ENCODE data around the gene ACMSD.
"Not testable (repeated sequence)": the region's sequence is repeated elsewhere in the genome, so short reads cannot be mapped to it uniquely, and the experiment has no call there.

The ACMSD gene

DNA sequence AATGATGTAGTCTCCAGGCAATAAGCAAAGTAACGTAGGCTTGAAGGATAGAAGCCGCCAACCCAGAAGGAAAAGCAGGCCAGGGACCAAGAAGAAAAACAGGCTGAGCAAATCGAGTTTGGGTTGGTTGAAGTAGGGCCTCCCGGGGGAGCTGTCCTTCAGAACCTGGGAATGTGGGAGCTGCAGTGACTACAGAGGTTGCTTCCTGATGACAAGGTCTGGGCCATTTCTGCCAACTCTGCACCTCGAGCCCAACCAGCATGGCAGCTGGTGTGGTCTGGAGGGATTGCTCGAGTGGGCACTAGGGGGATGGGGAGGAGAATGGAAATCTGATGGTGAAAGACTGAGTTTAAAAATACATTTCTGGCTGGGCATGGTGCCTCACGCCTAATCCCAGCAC is 14.1 kb downstream of the ACMSD start:
- no peak for DNase-seq (ENCODE audit: low spot score)

DNA sequence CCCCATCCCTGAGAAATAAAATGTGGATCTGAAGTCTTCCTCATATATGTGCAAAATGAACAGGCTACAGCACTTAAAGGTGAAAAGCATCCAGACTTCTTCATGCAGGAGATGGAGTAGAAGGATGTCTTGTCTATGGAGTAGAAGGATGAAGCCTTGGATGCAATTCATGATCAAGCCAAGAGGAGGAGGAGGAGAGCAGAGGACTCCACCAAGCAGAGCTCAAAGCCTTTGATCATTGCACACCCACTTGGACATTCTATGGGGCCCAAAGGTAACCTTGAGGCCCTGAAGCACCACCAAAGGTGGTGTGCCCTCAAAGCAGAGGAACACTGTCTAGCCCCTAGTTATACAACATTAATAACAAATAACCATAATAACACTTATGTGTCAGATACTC is 17.3 kb downstream of the ACMSD start:
- DNase-seq (ENCODE audit: low spot score), result no peak

DNA sequence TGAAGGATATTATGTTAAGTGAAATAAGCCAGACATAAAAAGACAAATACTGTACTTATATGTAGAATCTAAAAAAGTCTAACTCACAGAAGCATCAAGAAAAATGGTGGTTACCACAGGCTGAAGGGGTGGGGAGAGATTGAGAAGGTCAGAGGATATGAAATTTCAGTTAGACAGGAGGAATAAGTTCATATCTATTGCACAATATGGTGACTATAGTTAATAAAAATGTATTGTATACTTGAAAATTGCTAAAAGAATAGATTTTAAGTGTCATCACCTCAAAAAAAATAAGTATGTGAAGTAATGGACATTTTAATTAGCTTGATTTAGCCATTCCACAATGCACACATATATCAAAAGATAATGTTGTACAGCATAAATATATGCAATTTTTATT is 19.8 kb downstream of the ACMSD start:
- DNase-seq (ENCODE audit: low spot score), result no peak

DNA sequence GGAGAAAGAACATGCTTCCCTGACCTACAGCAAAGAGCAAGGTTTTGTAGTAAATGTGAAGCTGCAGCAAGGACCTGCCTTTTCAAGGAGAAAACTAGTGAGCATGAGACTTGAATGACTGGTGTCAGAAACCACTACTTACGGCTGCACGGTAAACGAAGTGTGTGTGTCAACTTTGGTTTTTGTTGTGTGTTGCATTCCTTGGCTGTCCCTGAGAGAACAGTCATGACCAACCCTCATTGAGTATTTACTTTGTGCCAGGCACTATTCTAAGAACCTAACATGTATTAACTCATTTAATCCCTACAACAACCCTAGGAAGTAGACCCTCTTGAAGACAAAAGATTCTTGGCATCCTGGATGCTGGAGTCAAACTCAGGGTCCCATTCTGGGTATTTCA is 22.8 kb downstream of the ACMSD start:
- no peak for DNase-seq (ENCODE audit: low spot score)

DNA sequence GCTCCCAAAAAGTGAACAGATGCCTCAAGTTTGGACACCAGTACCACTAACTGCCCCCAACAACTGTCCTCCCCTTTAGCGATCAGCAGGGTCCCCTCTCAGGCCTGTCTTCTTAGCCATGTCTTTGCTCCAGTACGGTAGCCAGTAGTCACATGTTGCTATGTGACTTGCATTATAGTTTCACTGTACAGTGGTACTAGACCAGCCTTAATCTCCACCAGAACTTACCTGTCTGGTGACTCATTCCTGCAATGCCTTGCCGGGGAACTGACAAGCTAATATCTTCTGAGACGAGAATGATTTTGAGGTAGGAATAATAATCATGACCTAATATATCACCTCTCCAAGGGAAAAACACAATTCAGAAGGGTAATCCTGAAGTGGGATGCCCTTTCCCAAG is 23.7 kb downstream of the ACMSD start:
- no peak for DNase-seq (ENCODE audit: low spot score)

DNA sequence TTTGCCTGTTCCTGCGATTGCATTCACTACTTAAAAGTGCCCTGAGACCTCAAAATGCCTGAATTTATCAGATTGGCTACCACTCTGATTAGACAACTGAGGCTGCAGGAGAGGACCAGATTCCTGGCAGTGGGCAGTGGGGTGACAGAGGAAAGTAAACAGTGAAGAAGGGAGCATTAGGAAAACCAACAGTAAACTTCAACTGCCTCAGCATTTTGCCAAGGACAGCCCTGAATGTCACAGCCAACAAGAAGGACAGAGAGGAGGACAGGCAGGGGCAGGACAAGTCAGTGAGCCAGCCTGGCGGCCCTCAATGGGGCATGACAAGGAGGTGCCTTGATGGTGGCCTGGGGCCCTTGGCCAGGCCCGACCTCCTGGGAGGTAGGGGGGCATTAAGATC is 24.3 kb downstream of the ACMSD start:
- no peak for DNase-seq (ENCODE audit: low spot score)

DNA sequence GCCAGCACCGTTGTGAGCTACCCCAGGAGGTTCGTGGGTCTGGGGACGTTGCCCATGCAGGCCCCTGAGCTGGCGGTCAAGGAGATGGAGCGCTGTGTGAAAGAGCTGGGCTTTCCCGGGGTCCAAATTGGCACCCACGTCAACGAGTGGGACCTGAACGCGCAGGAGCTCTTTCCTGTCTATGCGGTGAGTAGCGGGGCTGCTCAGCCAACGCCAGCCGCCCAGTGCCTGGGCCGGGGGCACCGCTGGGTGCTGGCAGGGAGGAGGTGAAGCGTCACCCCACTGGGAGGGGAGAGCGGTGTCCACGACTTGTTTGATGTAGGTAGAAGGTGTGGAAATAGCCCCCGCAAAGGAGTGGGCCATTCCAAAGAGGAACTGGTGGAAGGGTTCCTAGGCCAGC is 25.0 kb downstream of the ACMSD start:
- DNase-seq (ENCODE audit: low spot score), result no peak

DNA sequence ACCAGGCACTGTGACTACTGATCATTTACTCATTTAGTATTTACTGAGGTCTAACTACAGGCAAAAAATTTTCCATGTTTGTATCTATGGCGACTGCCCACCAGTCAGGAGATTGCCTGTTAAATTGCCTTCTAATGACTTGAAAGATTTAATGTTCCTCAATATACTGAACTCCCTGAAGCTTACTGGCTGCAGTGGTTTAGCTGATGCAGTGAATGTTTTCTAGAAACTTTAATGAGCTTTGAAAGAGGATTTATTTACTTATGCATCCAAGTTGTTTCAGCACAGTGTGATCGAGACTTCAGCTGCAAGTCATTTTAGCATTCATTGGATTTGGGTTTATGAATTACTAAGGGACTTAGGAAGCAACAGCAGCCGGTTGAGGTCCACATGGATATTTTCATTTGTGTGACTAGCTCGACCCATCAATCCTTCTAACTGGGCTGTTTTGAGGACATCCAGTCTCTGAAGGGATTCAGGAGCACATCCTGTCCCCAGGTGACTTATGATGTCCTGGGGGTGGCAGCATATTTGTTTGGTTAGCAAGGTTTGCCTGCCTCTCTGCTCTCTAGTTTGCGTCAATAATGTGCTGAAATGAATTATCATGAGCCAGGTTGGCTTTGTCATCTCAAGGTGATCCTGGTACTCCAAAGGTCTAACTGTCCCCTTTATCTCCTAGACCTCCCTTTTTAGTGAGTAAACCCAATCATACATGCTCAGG is 26.8 kb downstream of the ACMSD start:
- no peak for DNase-seq (ENCODE audit: low spot score)

DNA sequence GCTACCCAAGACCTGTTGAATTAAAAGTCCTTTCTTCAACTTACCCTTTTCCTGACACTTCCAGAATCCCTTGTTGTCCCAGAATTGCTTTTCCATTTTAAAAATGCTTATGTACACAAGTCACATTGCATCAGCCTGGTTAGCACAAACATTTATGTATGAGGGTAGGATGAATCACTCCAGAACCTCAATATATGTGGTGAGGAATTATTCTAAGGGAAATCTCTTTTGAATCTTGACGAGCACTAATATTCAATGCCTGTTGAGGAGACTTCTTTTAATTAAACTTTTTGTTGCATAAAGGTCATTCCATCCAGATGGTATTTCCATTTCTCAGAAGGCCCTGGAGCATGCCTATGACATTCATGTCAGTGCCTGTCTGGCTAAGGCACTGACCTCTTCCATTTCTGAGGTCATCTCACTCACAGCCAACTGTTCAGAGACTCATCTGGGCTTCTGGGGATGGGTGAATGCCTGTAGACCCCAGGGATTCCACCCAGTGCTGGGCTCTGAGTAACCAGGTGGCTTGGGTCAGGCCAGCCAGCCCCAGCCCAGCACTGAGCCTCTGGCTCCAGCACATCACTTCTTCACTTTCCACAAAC is 28.2 kb downstream of the ACMSD start:
- DNase-seq (ENCODE audit: low spot score), result no peak

DNA sequence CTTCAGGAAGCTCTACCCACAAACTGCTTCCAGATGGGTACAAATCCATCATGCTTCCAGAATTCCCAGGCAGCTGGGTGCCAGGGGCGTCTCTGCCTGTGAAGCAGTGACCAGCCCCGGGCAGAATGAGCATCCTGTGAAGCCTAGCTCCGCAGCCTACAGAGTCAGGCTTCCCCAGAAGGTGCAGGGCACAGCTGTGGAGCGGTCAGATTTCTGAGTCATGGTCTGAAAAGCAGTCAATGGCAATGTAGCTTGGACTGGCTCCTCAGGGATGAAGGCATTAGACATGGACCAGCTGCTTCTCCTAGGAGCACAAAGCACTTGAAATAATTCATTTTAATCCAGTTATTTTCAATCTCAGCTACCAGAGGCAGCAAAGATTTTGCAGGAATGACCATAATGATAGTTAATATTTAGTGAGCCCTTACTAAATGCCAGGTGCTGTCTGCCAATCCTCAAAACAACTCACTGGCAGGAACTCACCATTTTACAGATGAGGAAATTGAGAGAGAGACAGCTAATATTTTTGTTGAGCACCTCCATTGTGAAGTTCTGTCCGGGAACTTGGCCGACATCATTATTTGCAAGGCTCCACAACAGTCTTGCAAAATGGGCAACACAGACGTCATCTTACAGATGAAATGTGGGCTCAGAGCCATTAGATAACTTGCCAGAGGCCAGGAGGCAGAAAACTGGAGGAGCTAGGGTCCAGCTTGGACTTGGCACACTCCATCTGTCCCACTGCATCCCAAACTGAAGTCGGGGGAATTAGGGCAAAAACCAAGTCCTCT is 31.7 kb downstream of the ACMSD start:
- DNase-seq (ENCODE audit: low spot score), result no peak

DNA sequence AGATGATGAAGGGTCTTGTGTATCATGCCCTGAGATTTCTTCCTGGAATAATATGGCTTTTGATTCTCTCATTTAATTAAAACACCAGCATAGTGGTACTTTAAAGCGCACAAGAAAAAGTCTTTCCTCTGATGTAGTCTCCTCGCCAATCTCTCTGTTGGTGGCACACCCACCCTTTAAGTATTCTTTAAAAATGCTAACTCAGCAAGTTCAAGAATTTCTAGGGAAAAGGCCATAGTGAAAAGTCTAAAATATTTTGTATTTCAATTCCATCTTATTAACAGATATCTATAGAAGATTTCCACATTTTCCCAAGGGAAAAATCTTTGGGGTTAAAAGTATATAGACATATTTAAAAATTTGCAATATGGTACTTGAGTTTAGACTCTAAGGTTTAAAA is 34.7 kb downstream of the ACMSD start:
- DNase-seq (ENCODE audit: low spot score), result no peak

DNA sequence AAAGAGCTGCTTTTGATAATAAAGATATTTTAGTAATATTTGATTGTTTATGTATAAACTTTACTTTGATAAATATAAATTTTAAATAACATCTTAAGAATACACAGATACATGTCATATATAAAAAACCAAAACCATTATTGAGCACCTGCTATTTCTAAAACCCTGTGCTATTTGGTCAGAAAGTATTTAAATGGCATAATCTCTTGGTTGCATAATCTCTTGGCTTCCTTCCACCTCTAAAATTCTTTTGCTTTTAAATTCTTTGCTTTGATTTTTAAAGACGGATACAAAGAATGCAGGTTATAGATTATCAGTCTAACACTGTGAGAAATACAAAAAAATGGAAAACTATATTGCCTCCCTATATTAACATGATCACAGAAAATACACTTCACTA is 36.9 kb downstream of the ACMSD start:
- DNase-seq (ENCODE audit: low spot score), result no peak

DNA sequence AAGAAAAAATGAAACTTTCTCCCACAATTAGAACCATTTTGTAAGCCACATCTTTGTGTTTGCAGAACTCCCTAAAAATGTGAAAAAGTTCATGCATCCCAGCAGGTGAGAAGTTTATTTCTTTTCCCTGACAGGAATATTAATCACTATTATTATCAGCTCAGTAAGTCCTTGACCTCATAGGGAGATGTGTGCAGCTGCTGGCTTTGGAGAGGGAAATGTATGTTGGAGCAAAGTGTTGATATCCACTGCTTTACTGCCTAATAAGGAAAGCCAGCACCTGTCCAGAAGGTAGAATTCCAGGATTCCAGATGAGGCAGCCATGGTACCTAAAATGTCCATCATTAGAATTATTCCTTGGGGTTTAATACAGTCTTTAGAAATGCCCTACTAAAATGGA is 44.4 kb downstream of the ACMSD start:
- DNase-seq (ENCODE audit: low spot score), result no peak

DNA sequence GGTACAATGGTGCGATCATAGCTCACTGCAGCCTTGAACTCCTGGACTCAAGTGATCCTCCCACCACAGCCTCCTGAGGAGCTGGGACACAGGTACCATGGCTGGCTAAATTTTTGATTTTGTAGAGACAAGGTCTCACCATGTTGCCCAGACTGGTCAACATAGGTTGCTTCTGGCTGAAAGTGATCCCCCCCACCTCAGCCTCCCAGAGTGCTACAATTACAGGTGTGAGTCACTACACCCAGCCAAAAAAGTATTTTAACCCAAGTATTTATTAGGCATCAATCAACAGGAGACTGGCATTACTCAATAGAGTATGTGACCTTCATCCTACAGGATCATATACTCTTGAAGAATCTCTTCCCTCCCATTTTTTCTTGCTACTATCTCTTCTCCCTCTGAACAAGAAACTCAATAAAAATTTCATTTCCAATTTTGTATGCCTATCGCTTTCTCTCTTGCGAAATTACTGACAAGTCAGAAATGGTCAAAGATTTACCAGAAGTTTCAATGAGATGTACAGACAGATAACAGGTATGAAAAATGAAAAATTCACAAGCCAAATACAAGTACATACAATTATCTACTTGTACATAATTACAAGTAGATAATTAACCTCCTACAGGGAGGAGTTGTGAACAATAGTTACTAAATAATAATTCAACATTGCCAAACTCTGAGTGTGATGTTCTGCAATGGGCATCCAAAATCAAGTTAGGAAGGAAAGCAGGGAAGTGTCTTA is 45.3 kb downstream of the ACMSD start:
- DNase-seq (ENCODE audit: low spot score), result no peak

DNA sequence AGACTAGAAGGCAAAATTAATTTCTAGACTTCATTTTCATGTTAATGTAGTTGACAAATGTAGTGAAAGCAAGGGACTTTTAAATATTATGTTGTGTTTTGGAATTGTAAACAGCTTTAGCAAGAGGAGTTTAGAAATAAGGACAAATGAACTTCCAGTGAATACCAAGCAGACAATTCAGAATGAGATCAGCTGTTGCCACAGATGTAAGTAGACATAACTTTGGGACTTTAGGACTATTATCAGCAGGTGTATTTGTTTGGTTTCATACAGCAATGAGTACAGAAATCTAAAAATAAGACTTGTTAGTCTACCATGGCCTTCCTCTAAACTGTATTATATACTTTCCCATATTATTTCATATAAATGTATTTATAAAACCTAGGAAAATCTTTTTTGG is 46.0 kb downstream of the ACMSD start:
- no peak for DNase-seq (ENCODE audit: low spot score)

DNA sequence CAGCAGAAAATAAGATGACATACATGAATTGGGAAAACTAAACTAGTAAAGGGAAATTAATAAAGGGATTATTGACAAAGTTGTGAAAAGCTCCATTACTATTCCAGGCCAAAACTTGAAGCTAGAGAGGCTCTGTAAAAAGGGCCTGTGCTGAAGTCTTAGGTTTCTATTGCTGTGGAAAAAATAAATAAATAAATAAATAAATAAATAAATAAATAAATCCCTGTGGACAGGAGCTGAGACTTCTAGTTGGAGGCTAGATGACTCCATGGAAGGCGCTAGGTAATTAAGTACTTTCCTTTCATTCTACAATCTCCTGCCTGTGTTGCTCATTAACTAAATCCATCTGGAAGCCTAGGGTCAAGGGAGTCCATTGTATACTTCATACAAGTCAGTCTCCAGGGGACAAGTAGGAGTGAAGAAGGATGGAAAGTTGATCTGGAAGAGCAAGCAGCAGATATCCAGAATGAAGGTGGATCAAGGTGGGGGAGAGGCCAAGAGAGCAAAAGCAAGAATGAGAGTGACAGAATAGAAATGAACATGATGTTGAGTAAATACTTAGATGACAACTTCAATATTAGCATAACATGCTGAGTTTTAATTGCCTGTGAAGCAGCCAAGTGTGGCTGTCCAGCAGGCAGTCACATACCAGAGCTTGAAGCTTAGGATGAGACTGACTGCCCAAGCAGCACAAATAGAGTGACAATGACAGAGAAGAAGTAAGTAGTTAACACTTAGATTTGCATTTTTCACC is 54.0 kb downstream of the ACMSD start:
- no peak for DNase-seq (ENCODE audit: low spot score)

DNA sequence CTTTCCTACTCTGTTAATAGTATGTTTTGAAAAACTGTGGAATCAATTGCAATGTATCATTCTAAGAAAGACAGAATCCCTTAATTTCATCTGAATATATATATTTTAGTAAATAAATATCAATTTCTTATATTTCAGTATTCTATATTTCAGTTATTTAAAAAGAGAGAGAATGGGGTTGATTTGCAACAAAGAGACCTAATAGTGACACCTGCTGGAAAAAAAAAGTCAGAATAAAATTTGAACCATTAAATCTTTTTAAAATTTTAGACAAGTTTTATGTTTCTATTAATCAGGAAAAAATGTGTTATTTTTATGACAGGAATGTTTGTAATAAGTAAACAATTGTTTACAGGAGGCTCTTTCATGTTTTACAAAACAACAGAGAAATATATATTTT is 59.5 kb downstream of the ACMSD start:
- no peak for DNase-seq (ENCODE audit: low spot score)

DNA sequence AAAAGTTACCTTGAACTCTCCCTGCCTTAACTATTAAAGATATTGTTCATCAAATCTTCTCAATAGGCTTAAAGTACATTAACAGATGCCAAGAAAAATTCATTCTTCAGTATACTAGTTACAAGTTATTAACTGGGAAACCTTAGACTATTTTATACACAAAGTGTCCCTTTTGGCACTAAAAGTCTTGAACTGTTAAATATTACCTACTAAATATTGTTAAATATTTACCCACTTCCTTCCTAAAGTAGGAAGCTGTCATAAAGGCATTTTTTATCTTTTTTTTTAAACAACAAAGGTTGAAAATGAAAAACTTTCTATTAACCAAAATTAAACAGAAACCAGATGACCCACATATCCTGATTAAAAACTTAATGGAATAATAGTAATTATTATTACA is 60.8 kb downstream of the ACMSD start:
- no peak for DNase-seq (ENCODE audit: low spot score)

DNA sequence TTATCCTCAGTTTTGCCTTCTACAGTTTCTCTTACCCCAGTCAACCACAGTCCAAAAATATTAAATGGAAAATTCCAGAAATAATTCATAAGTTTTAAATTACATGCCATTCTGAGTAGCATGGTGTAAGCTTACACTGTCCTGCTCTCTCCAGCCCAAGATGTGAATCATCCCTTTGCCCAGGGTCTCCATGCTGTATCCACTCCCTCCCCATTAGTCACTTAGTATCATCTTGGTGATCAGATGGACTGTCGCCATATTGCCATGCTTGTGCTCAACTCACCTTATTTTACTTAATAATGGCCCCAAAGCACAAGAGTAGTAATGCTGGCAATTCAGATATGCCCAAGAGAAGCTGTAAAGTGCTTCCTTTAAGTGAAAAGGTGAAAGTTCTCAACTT is 61.7 kb downstream of the ACMSD start:
- DNase-seq (ENCODE audit: low spot score), result no peak

DNA sequence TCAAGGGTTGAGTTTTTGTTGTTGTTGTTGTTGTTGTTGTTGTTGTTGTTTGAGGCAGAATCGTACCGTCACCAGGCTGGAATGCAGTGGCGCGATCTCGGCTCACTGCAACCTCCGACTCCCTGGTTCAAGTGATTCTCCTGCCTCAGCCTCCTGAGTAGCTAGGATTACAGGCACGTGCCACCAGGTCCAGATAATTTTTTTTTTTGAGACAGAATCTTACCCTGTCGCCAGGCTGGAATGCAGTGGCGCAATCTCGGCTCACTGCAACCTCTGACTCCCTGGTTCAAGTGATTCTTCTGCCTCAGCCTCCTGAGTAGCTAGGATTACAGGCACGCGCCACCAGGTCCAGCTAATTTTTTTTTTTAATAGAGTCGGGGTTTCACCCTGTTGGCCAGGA is 65.3 kb downstream of the ACMSD start:
- not testable (repeated sequence) for DNase-seq (ENCODE audit: low spot score)

DNA sequence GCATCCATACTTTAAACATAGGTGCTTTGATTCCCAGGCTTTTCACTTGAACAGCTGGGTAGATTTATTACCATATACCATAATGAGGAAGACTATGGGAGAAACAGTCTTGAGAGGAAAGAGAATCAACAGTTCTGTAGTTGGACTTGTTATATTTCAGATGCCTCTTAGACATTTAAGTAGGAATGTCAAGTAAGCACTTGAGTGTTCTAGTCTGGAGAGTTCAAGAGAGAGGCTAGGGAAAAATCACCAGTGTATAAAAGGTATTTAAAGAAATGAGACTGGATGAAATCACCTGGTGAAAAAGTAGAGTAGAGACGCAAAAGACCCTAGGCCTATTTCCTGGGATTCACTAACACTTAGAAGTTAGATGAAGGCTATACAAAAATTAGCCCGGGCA is 66.8 kb downstream of the ACMSD start:
- DNase-seq (ENCODE audit: low spot score), result no peak

DNA sequence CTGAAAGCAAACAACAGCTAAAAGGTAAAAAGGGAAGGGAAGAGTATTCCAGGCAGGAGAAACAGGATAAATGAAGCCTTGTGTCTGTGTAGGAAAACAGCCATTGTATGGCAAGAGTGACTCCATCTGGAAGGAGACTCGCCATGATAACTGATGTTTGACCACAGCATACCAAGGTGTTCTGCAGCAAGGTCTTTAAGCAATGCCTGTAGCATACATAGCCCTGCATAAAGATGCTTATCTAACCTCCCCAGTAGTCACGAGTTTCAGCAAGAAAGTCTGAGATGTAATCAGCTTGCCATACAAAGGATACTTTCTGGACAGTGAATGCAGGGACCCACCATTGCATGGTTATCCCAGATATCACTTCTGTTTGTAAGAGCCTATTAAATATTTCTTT is 68.3 kb downstream of the ACMSD start:
- DNase-seq (ENCODE audit: low spot score), result no peak

Data from left forelimb (tissue), 1 donor.